ENCODE measurements around the gene TSPAN14.
"Not testable (repeated sequence)": the region's sequence is repeated elsewhere in the genome, so short reads cannot be mapped to it uniquely, and the experiment has no call there.

The TSPAN14 gene, protein sequence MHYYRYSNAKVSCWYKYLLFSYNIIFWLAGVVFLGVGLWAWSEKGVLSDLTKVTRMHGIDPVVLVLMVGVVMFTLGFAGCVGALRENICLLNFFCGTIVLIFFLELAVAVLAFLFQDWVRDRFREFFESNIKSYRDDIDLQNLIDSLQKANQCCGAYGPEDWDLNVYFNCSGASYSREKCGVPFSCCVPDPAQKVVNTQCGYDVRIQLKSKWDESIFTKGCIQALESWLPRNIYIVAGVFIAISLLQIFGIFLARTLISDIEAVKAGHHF

DNA sequence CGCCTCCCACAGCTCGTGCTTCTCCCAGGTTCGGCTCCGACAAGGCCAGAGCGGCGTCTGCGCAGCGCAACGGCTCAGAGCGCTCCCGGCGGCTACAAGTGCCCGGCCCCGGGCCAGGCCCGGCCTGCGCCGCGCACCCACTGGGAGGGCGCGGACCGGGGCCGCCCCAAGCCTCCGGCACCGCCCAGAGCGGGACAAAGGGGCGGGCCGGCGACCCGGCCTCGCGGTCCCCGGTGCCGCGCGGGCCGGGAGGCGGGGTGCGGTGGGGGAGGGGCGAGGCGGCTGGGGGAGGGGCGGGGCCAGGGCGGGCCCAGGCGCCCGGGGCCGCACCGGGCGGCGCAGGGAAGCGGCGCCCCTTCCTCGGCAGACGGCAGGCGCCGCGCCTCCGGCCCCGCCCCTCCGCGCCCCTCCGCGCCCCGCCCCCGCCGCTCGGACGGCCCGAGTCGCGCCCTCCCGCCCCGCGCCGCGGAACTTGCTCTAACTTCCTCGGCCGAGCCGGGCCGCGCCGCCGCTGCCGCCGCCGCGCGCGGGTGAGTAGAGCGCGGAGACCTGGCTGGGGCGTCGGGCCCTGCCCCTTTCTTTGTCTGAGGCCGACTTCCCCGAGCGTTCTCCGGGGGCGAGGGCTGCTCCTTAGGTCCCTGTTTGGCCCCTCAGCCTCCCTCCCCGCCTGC lies at the start of gene TSPAN14:
Gene TSPAN14, plus strand, starts transcription at position 469 of the 671 bp plus-strand sequence. CDS start 34,924 bp downstream, outside the sequence.
- peak in 1 of 2 experiments; percentile 33 for DNase-seq

DNA sequence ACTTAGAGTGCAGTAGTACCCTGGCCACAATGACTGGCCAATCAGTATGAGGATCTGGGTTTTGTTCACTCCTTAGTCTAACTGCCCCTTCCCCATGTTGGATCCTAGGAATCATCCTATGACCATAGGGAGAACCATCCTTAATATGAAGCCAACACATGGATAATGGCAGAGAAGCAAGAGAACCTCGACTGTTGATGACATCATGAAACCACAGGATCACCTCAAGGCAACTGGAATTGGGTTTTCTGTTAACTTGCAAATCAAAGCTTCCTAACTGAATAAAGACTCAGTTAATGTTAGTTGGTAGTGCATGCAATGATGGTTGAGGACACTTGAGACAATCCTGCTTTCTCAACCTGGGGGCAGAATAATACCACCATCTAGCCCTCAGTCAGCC lies 49.1 kb upstream of the TSPAN14 start:
- DNase-seq: no peak

- no peak for DNase-seq
These were observed 48.5 kb upstream of the TSPAN14 start for GRCh38 chr10:80405626-80406025.

- no peak for DNase-seq
These were observed 47.9 kb upstream of the TSPAN14 start for GRCh38 chr10:80406204-80406603.

DNA sequence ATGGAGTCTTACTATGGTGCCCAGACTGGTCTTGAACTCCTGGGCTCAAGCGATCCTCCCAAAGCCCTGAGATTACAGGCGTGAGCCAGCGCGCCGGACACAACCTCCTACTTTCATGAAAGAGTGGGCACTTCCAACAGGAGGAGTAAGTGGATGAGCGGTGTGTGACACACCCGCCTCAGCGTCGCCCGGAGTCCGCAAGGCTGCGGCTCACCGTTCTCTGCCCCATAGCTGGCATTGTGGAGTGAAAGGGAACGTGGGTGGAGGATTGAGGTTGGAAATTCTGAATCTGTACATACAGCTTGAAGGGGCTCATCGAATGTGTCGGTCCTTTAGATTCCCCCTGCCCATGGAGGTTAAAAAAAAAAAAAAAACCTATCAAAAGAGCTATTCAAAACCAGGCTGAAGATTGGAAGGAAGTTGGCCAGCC lies 46.3 kb upstream of the TSPAN14 start:
- DNase-seq: no peak

GRCh38 chr10:80408242-80409101 lies 45.6 kb upstream of the TSPAN14 start, which contains the start of gene PRXL2A:
TSS of gene PRXL2A (plus strand) at chr10:80408551. CDS start at chr10:80420468, 11,917 bp downstream.
- peak; percentile 10 to 61 for DNase-seq

DNA sequence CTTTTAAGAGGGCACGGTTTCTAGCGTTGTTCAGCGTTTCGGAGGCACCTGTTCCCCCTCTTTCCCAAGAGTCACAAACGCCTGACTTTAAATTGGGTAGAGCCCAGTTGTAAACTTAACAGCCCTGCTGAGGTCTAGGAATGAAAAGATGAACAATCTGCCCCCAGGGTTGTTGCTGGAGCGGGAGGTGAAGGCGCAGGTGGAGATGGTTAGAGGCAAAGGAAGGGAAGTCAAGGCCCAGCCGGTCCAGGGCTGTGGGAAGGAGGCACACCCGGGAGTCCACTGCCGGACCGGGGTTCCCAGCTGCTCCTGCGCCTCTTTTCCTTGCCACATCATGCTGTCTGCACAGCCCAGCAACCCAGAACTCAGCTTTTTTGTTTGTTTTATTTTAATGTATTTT lies 45.0 kb upstream of the TSPAN14 start:
- no peak for DNase-seq

- no peak for DNase-seq
These were observed 44.0 kb upstream of the TSPAN14 start for GRCh38 chr10:80410122-80410521.

GRCh38 chr10:80410578-80411145 lies 43.4 kb upstream of the TSPAN14 start:
- no peak for DNase-seq

DNA sequence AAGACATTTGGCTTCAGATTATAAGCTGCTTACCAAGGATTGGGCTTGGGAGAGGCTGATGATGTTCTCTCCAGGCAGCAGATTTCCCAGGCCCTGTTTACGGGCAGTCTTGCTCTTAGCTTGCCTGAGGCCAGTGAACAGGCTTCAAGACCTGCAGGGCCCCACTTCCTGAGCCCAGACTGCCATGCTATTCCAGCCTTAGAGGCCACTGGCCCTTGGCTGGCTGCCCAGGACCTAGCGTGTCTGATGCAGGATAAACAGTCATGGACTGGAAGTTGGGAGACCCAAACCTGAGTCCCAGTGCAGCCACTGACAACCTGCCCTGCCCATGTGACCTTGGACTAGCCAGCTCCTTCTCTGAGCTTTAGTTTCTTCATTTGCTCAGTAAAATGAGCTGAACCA lies 42.8 kb upstream of the TSPAN14 start:
- no peak for DNase-seq

DNA sequence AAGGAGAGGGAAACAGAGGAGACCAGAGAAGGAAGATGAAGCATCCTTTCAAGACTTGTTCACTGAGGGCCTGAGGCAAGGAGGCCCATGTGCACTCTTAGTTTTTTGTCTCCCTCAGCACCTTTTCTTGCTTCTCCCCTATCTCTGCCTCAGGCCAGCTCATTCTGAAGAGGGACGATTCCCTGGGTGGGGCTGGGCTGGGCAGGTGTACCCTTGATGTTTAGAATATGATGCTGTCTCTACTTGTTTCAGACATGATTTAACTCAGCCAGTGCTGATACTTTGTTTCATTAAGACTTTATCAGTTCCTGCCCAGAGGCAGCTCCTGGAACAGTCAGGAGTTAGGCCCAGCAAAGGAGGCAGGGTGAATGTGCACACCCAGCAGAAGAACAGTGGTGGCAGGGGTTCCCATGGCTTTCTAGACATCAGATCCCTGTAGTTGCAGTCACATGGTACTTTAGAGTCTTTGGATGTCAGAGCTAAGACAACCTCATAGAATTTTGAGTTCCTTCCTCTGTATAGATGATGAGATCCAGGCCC lies 42.4 kb upstream of the TSPAN14 start:
- no peak for DNase-seq

DNA sequence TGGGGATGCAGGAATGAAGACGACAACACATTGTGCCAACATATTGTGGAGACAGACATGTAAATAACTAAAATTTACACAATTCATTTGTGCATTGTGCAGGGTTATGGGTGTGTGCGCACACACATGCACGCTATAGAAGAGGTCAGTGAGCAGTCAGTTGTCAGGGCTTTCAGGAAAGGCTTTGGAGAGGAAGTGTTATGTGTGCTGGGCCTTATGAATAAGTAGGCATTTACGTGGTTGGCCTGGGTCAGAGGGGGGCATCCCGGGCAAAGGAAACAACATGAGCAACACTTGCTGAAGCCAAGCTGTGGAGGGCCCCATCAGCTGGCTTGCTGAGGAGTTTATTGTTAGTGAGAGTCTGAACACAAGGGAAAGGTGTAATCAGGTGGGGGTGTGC lies 41.6 kb upstream of the TSPAN14 start:
- DNase-seq: no peak

- DNase-seq: no peak
These were observed 40.7 kb upstream of the TSPAN14 start for GRCh38 chr10:80413271-80413996.

DNA sequence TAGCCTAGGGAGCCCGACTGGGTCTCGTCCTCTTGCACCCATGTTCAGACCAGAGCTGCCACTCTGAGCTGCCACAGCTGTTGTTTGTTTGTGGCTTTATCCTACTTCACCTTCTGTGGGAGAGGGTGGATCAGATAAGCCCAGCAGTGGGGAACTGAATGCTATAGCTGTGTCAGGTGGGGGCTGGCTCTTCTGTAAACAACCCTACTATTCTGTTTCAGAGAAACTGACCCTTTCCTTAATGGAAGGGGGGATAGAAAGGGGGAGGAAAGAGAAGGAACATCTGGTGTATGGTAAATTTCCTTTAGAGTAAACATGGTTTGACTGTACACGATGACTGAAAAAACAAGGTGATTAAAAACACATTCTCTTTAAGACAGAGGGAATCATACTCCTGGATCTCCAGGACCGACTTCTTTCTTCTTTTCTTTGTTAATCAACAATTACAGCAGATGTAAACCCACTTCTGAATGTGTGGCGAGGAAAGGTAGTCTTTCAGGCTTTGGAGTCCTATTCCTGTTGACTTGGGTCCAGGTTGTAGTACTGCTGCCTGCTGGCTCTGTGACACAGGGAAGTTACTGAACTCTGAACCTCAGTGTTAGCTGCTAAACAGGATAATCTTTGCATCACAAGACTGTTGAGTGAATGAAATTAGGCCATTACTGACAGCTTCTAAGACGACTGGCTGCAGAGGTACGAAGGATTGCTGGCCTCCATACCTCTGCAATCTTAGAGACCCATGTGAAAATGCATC lies 39.8 kb upstream of the TSPAN14 start:
- no peak for DNase-seq

- no peak for DNase-seq
These were observed 38.2 kb upstream of the TSPAN14 start for GRCh38 chr10:80415734-80416478.

GRCh38 chr10:80416479-80417098 lies 37.5 kb upstream of the TSPAN14 start:
- DNase-seq: no peak

DNA sequence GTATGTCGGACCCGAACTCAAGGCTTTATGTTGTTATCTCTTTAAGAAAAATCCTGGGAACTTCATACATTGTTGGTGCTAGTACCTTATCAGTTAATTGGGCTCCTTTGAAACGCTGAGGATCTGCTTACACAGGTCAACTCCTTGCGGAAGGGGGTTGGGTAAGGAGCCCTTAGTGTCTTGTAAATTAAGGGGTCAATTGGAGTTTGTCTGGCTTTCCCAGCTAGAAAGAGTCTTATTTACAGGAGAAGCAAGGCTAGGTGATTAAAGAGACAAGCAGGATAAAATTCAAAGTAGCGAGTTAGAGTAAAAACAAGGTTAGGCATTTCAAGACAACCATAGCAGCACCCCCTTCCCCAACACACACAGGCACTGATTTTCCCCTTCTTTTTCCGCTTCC lies 36.9 kb upstream of the TSPAN14 start:
- DNase-seq: not testable (repeated sequence)

- DNase-seq: no peak
These were observed 32.9 kb upstream of the TSPAN14 start for GRCh38 chr10:80421050-80421706.

GRCh38 chr10:80421707-80422536 lies 32.2 kb upstream of the TSPAN14 start:
- no peak for DNase-seq

Measured in NCI-H187 (cell line).